Activated T-helper 1 cell treated with Interleukin-2 at 50 U/mL for 16 hours (primary cell): ENCODE measurements around the gene SYNJ1.
A peak's percentile ranks its signal among the peaks of the same experiment; 100 is the strongest.
"Not testable (repeated sequence)": the region's sequence is repeated elsewhere in the genome, so short reads cannot be mapped to it uniquely, and the experiment has no call there.

ENCODE experiments used
- DNase-seq: peaks from one replicate; pipeline ENCODE4 v3.0.0-alpha.2; 2020; ENCODE audit warnings: low read depth

SYNJ1 gene

GRCh38 chr21:32612075-32612998 lies 115.5 kb downstream of the SYNJ1 start, which contains the start of gene CFAP298:
TSS of gene CFAP298 (minus strand) at chr21:32612377. CDS start at chr21:32612243, 134 bp downstream.
- DNase-seq = peak; percentile 77

GRCh38 chr21:32611471-32611997 lies 116.3 kb downstream of the SYNJ1 start:
- peak; percentile 5 for DNase-seq

- not testable (repeated sequence) for DNase-seq
Measured at GRCh38 chr21:32610940-32611339, 116.9 kb downstream of the SYNJ1 start.

GRCh38 chr21:32608851-32609250 lies 119.0 kb downstream of the SYNJ1 start:
- DNase-seq = no peak

GRCh38 chr21:32605469-32605868 lies 122.3 kb downstream of the SYNJ1 start:
- no peak for DNase-seq

- no peak for DNase-seq
Measured at GRCh38 chr21:32604464-32604863, 123.3 kb downstream of the SYNJ1 start.

- no peak for DNase-seq
Measured at GRCh38 chr21:32603131-32603530, 124.7 kb downstream of the SYNJ1 start.

- DNase-seq = no peak
Measured at GRCh38 chr21:32602099-32602498, 125.7 kb downstream of the SYNJ1 start.

- DNase-seq = no peak
Measured at GRCh38 chr21:32599526-32599925, 128.3 kb downstream of the SYNJ1 start.

- no peak for DNase-seq
Measured at GRCh38 chr21:32599091-32599490, 128.7 kb downstream of the SYNJ1 start.

GRCh38 chr21:32597205-32597604 lies 130.6 kb downstream of the SYNJ1 start:
- no peak for DNase-seq

- DNase-seq = no peak
Measured at GRCh38 chr21:32595431-32595830, 132.4 kb downstream of the SYNJ1 start.

- no peak for DNase-seq
Measured at GRCh38 chr21:32593690-32594089, 134.1 kb downstream of the SYNJ1 start.

- no peak for DNase-seq
Measured at GRCh38 chr21:32592929-32593502, 134.8 kb downstream of the SYNJ1 start.

GRCh38 chr21:32590130-32590529 lies 137.7 kb downstream of the SYNJ1 start:
- DNase-seq = no peak

- DNase-seq = no peak
Measured at GRCh38 chr21:32587651-32588050, 140.2 kb downstream of the SYNJ1 start.

GRCh38 chr21:32587120-32587519 lies 140.7 kb downstream of the SYNJ1 start:
- no peak for DNase-seq

- DNase-seq = no peak
Measured at GRCh38 chr21:32585970-32586369, 141.8 kb downstream of the SYNJ1 start.

GRCh38 chr21:32585042-32585710 lies 142.6 kb downstream of the SYNJ1 start, which contains the start of gene TCP10L:
TSS of gene TCP10L (minus strand) at chr21:32585523. CDS start at chr21:32584304, 1,219 bp downstream.
- DNase-seq = no peak

GRCh38 chr21:32584472-32584871 lies 143.3 kb downstream of the SYNJ1 start:
- no peak for DNase-seq

- no peak for DNase-seq
Measured at GRCh38 chr21:32581732-32582131, 146.1 kb downstream of the SYNJ1 start.

- no peak for DNase-seq
Measured at GRCh38 chr21:32580949-32581348, 146.9 kb downstream of the SYNJ1 start.
